ENCODE results near the gene ACOT8. TPM values are rescaled to one million over a fixed set of nuclear protein-coding genes. Genes with fewer than 3 reads are reported as not detected.
"Not testable (repeated sequence)": the region's sequence is repeated elsewhere in the genome, so short reads cannot be mapped to it uniquely, and the experiment has no call there.

ACOT8 gene
- total and polyA plus RNA-seq, 9 of the 15 experiments (the other 6 are each of a cell fraction or from before 2014, with no cell fraction given): 8.2 to 46.7 (median 20.7) TPM

DNA sequence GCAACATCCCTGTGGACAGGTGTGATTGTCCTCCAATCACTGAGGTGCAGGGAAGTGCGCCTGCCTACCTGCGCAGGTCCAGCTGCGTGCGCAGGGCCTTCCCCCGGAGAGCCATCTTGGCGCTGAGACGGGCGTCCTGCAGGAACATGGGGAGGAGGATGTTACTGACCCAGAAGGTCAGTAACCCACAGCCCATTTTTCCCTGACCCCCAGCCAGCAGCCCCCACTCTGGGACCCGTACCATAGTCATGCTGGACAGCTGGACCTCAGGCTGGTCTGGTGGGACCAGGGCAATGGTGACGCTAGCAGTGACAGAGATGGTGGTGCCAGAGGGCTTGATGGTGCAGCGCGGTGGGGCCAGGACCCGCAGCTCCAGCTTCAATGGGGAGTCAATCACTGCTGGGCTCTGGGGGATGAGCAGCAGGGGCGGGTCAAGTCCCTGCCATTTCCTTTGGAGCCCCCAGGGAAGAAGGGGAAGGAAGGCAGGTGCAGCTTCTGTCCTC is 45.1 kb upstream of the ACOT8 start:
- H3K27me3 ChIP-seq (ENCODE audit: control insufficient read depth in 2 of 2, insufficient read depth in 2 of 2, low read length in 2 of 2): no peaks in the 10 kb centered on the region

DNA sequence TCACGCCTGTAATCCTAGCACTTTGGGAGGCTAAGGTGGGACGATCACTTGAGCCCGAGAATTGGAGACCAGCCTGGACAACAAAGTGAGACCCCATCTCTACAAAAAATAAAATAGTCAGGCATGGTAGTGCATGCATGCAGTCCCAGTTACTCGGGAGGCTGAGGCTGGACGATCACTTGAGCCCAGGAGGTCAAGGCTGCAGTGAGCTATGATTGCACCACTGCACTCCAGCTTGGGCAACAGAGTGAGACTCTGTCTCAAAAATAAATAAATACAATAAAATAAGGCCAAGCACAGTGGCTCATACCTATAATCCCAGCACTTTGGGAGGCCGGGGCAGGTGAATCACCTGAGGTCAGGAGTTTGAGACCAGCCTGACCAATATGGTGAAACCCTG is 44.1 kb upstream of the ACOT8 start:
- DNase-seq (ENCODE audit: extremely low read depth in 1 of 4, low spot score in 3 of 4); H3K4me3 ChIP-seq; H3K4me2 ChIP-seq (ENCODE audit: insufficient read depth, low read length); ATAC-seq; H3K27me3 ChIP-seq (ENCODE audit: control insufficient read depth in 2 of 2, insufficient read depth in 2 of 2, low read length in 2 of 2); H3K27ac ChIP-seq (ENCODE audit: extremely low read depth, low read depth, low read length); H3K79me2 ChIP-seq (ENCODE audit: control insufficient read depth, insufficient read depth, low read length); H3K9ac ChIP-seq (ENCODE audit: insufficient read depth in 1 of 2, low read depth in 2 of 2, low read length in 2 of 2); FAIRE-seq; in situ Hi-C loops (cut with MboI); H3K9me3 ChIP-seq (replicated peaks; ENCODE audit: control insufficient read depth, insufficient read depth, low read depth, low read length); BruUV-seq (replicated peaks); H4K20me1 ChIP-seq (replicated peaks; ENCODE audit: control insufficient read depth, insufficient read depth, low read length); H2AFZ ChIP-seq (ENCODE audit: low read depth, low read length); CTCF ChIA-PET (ENCODE audit: low intra/inter-chr PET ratio); intact Hi-C loops (cut with micrococcal nuclease); H3K9me1 ChIP-seq (ENCODE audit: control insufficient read depth, insufficient read depth, low read length): not testable (repeated sequence)
- peaks cover 42% of the 10 kb centered on the region; the same call in 2 of the 3 replicates for H3K36me3 ChIP-seq (ENCODE audit: control insufficient read depth, insufficient read depth, low read length)
- peaks cover 0 to 16% of the 10 kb centered on the region in 2 experiments; a peak in 2 of 5 replicates for H3K4me1 ChIP-seq (replicated peaks in 1 of 2; ENCODE audit: control insufficient read depth in 2 of 2, insufficient read depth in 2 of 2, low read length in 2 of 2)
- POLR2A ChIA-PET: interaction anchor here (0.7 kb wide), 1 partner anchor 34 kb away, joined by 3 read pairs; no protein-coding TSS in a partner anchor
- 94% methylated on average over 6 of the region's 6 CpGs for WGBS (ENCODE audit: insufficient coverage, low coverage, missing lambda C conversion rate)

More for the DNA sequence above, 45.1 kb upstream of the ACOT8 start:
- FAIRE-seq: no peak
- Histone ChIP-seq H4K20me1 (replicated peaks; ENCODE audit: control insufficient read depth, insufficient read depth, low read length) (no peaks in the 10 kb centered on the region), H3K4me1 (replicated peaks in 1 of 2; ENCODE audit: control insufficient read depth in 2 of 2, insufficient read depth in 2 of 2, low read length in 2 of 2) (peaks cover 0 to 16% of the 10 kb centered on the region in 2 experiments; a peak in 2 of 5 replicates), H3K27ac (ENCODE audit: extremely low read depth, low read depth, low read length) (no peak overlapping the region), H3K79me2 (ENCODE audit: control insufficient read depth, insufficient read depth, low read length) (no peaks in the 10 kb centered on the region), H3K36me3 (ENCODE audit: control insufficient read depth, insufficient read depth, low read length) (peaks cover 37% of the 10 kb centered on the region; the same call in 2 of the 3 replicates), H3K4me2 (ENCODE audit: insufficient read depth, low read length) (no peak overlapping the region), H3K9ac (ENCODE audit: insufficient read depth in 1 of 2, low read depth in 2 of 2, low read length in 2 of 2) (0 out of 4 replicates have a peak overlapping the region, but pooled peaks of 1 of the 2 experiments have one; percentile 28), H2AFZ (ENCODE audit: low read depth, low read length) (no peak overlapping the region), H3K4me3 (no peak overlapping the region), H3K9me1 (ENCODE audit: control insufficient read depth, insufficient read depth, low read length) (no peaks in the 10 kb centered on the region), H3K9me3 (replicated peaks; ENCODE audit: control insufficient read depth, insufficient read depth, low read depth, low read length) (no peaks in the 10 kb centered on the region)
- intact Hi-C loops (cut with micrococcal nuclease) (no loop called here), in situ Hi-C loops (cut with MboI) (no loop called here)
- TF ChIP-seq NR2C1 (IDR thresholded peaks at IDR 0.05) (no peak), NR2C1 (tag; IDR thresholded peaks at IDR 0.05) (no peak), POLR2AphosphoS2 (IDR thresholded peaks at IDR 0.05; ENCODE audit: low read length) (0 out of 2 replicates have a peak, but pooled peaks have one; percentile 21), RBFOX2 (IDR thresholded peaks at IDR 0.05; ENCODE audit: low read depth, low read length) (0 out of 2 replicates have a peak, but pooled peaks have one; percentile 28), FOS (IDR thresholded peaks at IDR 0.05; ENCODE audit: extremely low read depth, insufficient read length) (no peak), POLR2G (IDR thresholded peaks at IDR 0.05; ENCODE audit: low read depth, low read length) (peak; percentile 53), SRSF7 (optimal IDR thresholded peaks at IDR 0.05; ENCODE audit: low read depth, low read length) (no peak)
- TF ChIP-seq, protein P1, sequence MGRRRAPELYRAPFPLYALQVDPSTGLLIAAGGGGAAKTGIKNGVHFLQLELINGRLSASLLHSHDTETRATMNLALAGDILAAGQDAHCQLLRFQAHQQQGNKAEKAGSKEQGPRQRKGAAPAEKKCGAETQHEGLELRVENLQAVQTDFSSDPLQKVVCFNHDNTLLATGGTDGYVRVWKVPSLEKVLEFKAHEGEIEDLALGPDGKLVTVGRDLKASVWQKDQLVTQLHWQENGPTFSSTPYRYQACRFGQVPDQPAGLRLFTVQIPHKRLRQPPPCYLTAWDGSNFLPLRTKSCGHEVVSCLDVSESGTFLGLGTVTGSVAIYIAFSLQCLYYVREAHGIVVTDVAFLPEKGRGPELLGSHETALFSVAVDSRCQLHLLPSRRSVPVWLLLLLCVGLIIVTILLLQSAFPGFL (CRISPR knock-in tag; IDR thresholded peaks at IDR 0.05): no peak
- no peak for ATAC-seq
- POLR2A ChIA-PET: interaction anchor here (0.8 to 1.2 kb wide), 4 partner anchors 9 to 32 kb away, joined by 3 to 7 read pairs (median 4); partner anchors contain the start of gene PCIF1
- DNase-seq (ENCODE audit: extremely low read depth in 1 of 4, low spot score in 3 of 4): no peak
- BruUV-seq (replicated peaks): no TSS peak
- CTCF ChIA-PET (ENCODE audit: low intra/inter-chr PET ratio): no interaction called here
- 81% methylated on average over 13 of the region's 14 CpGs for WGBS (ENCODE audit: insufficient coverage, low coverage, missing lambda C conversion rate)

Data from K562 (cell line).